AG10803 (cell line): ENCODE measurements around the gene CEP170B.

Experiments used
- DNase-seq: peaks from one replicate; pipeline ENCODE4 v3.0.0; 2010; ENCODE audit warnings: low read depth
- H3K4me3 ChIP-seq: 2 replicates; pipeline ENCODE4 v1.5.1; 2011; ENCODE audit warnings: mild to moderate bottlenecking, low read length, control low read depth
- CTCF ChIP-seq: conservative IDR thresholded peaks from 2 replicates; pipeline ENCODE4 v1.5.1; 2011; ENCODE audit warnings: mild to moderate bottlenecking, low read length, control low read depth, inconsistent platforms

The CEP170B gene

GRCh38 chr14:104885031-104885972, 20.2 kb downstream of the CEP170B start:
- no peak for DNase-seq
- H3K4me3 ChIP-seq, result no peak overlapping the region
- no peak for TF ChIP-seq CTCF

- no peak for DNase-seq
- no peak overlapping the region for H3K4me3 ChIP-seq
- no peak for TF ChIP-seq CTCF
These were observed 21.1 kb downstream of the CEP170B start for GRCh38 chr14:104885973-104886689.

- H3K4me3 ChIP-seq, result no peak overlapping the region
- no peak for DNase-seq
- TF ChIP-seq CTCF, result no peak
These were observed 21.9 kb downstream of the CEP170B start for GRCh38 chr14:104886690-104887622.

- TF ChIP-seq CTCF, result no peak
- no peak for DNase-seq
- H3K4me3 ChIP-seq, result no peak overlapping the region
These were observed 22.8 kb downstream of the CEP170B start for GRCh38 chr14:104887623-104888488.

- no peak for TF ChIP-seq CTCF
- no peak overlapping the region for H3K4me3 ChIP-seq
- no peak for DNase-seq
These were observed 23.7 kb downstream of the CEP170B start for GRCh38 chr14:104888489-104889374.
